Body of pancreas (tissue), 4 donors: ENCODE data around the gene EPG5. TPM values are rescaled to one million over a fixed set of nuclear protein-coding genes. Genes with fewer than 3 reads are reported as not detected.

Experiments used
- ATAC-seq: fragments of 150-250 bp; one replicate; pipeline ENCODE4 v1.9.1; 2016
- DNase-seq, 4 donors: peaks; one replicate each; pipeline ENCODE4 v3.0.0-alpha.2; 2019
- H3K27ac ChIP-seq, 4 donors: fragments of 200-600 bp; sonication (generic); 1 replicate in 3 of 4; 2 replicates in 1 of 4; pipeline versions ENCODE4 v1.5.1 to v1.6.1; 2016 to 2019; ENCODE audit warnings: mild to moderate bottlenecking in 1 of 4, mixed read lengths in 1 of 4, moderate library complexity in 1 of 4
- H3K27me3 ChIP-seq, 2 donors: fragments of 200-600 bp; sonication (generic); one replicate each; pipeline ENCODE4 v1.6.0; 2016; ENCODE audit warnings: mild to moderate bottlenecking in 1 of 2
- H3K36me3 ChIP-seq, 2 donors: fragments of 200-600 bp; sonication (generic); replicated peaks in 1 of 2; 2 replicates each; pipeline ENCODE4 v1.5.1; 2016; ENCODE audit warnings: low read depth in 2 of 2; ENCODE audit not compliant: insufficient read depth in 1 of 2
- H3K4me1 ChIP-seq: fragments of 200-600 bp; sonication (generic); one replicate; pipeline ENCODE4 v1.6.0; 2016
- H3K4me3 ChIP-seq, 2 donors: fragments of 200-600 bp; sonication (generic); 1 replicate in 1 of 2; 2 replicates in 1 of 2; pipeline ENCODE4 v1.5.1; 2016 to 2019
- H3K9me3 ChIP-seq, 3 donors: fragments of 200-600 bp; sonication (generic); 1 replicate in 2 of 3; 2 replicates in 1 of 3; pipeline ENCODE4 v1.5.1; 2016
- CTCF ChIP-seq, 7 experiments: fragments of 450-650 bp in 4 of 7; fragments of 200-600 bp in 3 of 7; sonication (generic) in 3 of 7; IDR thresholded peaks; one replicate each; pipeline ENCODE4 v1.5.1; 2016 to 2019; ENCODE audit warnings: antibody characterized with exemption in 7 of 7
- POLR2A ChIP-seq, 3 donors: fragments of 450-650 bp; IDR thresholded peaks; one replicate each; pipeline ENCODE4 v1.6.1; 2016; ENCODE audit warnings: antibody characterized with exemption in 3 of 3, mild to moderate bottlenecking in 2 of 3
- WGBS, 2 donors: methylation state at CpG; one replicate each; pipeline ENCODE4 v1.1.5; 2017; 5-methylcytosine and 5-hydroxymethylcytosine counted together
- intact Hi-C: fragments of 100-400 bp; cut with DNase I; formaldehyde crosslinking; loops from one replicate; pipeline ENCODE4 v1.15.1; 2023
- total RNA-seq, 2 donors: library from RNA; depleted of rRNA; stranded (reverse); fragments of >200 nt; gene quantifications; one replicate each; pipeline ENCODE4 v1.1.0, GENCODE V29; 2016

The EPG5 gene
- total RNA-seq, 2 donors from 2014 or later = 13.2 to 14.5 TPM

GRCh38 chr18:46001074-46001473 is 33.9 kb upstream of the EPG5 start:
- H3K27me3 ChIP-seq = no peaks in the 10 kb centered on the region
- TF ChIP-seq CTCF (IDR thresholded peaks at IDR 0.05) (no peak), POLR2A (IDR thresholded peaks at IDR 0.05) (no peak)
- no peaks in the 10 kb centered on the region for H3K4me1 ChIP-seq
- H3K9me3 ChIP-seq = no peaks in the 10 kb centered on the region
- intact Hi-C loops = no loop called here
- WGBS, 2 donors = 61 to 66% methylated on average over 1 of the region's 1 CpG
- H3K36me3 ChIP-seq = no peaks in the 10 kb centered on the region
- no peak overlapping the region for H3K4me3 ChIP-seq
- no peak for ATAC-seq
- no peak for DNase-seq
- no peak overlapping the region for H3K27ac ChIP-seq

GRCh38 chr18:45999536-45999935 is 32.4 kb upstream of the EPG5 start:
- Histone ChIP-seq H3K9me3 (no peaks in the 10 kb centered on the region), H3K4me3 (no peak overlapping the region), H3K27me3 (no peaks in the 10 kb centered on the region), H3K27ac (no peak overlapping the region), H3K36me3 (no peaks in the 10 kb centered on the region), H3K4me1 (no peaks in the 10 kb centered on the region)
- 81 to 82% methylated on average over 3 of the region's 3 CpGs for WGBS, 2 donors
- intact Hi-C loops = no loop called here
- TF ChIP-seq CTCF (IDR thresholded peaks at IDR 0.05) = no peak
- no peak for TF ChIP-seq POLR2A (IDR thresholded peaks at IDR 0.05)
- ATAC-seq (no peak), DNase-seq (no peak)

GRCh38 chr18:45998244-45998643 is 31.1 kb upstream of the EPG5 start:
- Histone ChIP-seq H3K4me3 (no peak overlapping the region), H3K4me1 (no peaks in the 10 kb centered on the region), H3K27ac (no peak overlapping the region), H3K27me3 (no peaks in the 10 kb centered on the region), H3K9me3 (no peaks in the 10 kb centered on the region), H3K36me3 (no peaks in the 10 kb centered on the region)
- WGBS, 2 donors = 53 to 77% methylated on average over 3 of the region's 3 CpGs
- intact Hi-C loops = no loop called here
- TF ChIP-seq CTCF (IDR thresholded peaks at IDR 0.05) = no peak
- no peak for TF ChIP-seq POLR2A (IDR thresholded peaks at IDR 0.05)
- no peak for DNase-seq
- no peak for ATAC-seq

- Histone ChIP-seq H3K4me1 (no peaks in the 10 kb centered on the region), H3K9me3 (no peaks in the 10 kb centered on the region), H3K36me3 (no peaks in the 10 kb centered on the region), H3K27ac (no peak overlapping the region), H3K27me3 (no peaks in the 10 kb centered on the region), H3K4me3 (no peak overlapping the region)
- TF ChIP-seq POLR2A (IDR thresholded peaks at IDR 0.05) (no peak), CTCF (IDR thresholded peaks at IDR 0.05) (no peak)
- 74 to 89% methylated on average over 4 to 7 of the region's 8 CpGs for WGBS, 2 donors
- intact Hi-C loops = no loop called here
- no peak for DNase-seq
- no peak for ATAC-seq
Observed at GRCh38 chr18:45997700-45998151, 30.6 kb upstream of the EPG5 start.

GRCh38 chr18:45995461-45995860 is 28.3 kb upstream of the EPG5 start:
- DNase-seq = no peak
- Histone ChIP-seq H3K4me3 (no peak overlapping the region), H3K9me3 (no peaks in the 10 kb centered on the region), H3K4me1 (no peaks in the 10 kb centered on the region), H3K27me3 (no peaks in the 10 kb centered on the region), H3K36me3 (no peaks in the 10 kb centered on the region), H3K27ac (no peak overlapping the region)
- WGBS, 2 donors = 91 to 92% methylated on average over 3 of the region's 3 CpGs
- intact Hi-C loops = no loop called here
- no peak for TF ChIP-seq POLR2A (IDR thresholded peaks at IDR 0.05)
- TF ChIP-seq CTCF (IDR thresholded peaks at IDR 0.05) = no peak
- ATAC-seq = no peak
